ENCODE measurements around the gene PTPA.

- no peak for TF ChIP-seq EZH2 (IDR thresholded peaks at IDR 0.05; ENCODE audit: low read length, missing control alignments)
- TF ChIP-seq, protein P1, sequence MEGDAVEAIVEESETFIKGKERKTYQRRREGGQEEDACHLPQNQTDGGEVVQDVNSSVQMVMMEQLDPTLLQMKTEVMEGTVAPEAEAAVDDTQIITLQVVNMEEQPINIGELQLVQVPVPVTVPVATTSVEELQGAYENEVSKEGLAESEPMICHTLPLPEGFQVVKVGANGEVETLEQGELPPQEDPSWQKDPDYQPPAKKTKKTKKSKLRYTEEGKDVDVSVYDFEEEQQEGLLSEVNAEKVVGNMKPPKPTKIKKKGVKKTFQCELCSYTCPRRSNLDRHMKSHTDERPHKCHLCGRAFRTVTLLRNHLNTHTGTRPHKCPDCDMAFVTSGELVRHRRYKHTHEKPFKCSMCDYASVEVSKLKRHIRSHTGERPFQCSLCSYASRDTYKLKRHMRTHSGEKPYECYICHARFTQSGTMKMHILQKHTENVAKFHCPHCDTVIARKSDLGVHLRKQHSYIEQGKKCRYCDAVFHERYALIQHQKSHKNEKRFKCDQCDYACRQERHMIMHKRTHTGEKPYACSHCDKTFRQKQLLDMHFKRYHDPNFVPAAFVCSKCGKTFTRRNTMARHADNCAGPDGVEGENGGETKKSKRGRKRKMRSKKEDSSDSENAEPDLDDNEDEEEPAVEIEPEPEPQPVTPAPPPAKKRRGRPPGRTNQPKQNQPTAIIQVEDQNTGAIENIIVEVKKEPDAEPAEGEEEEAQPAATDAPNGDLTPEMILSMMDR (conservative IDR thresholded peaks at IDR 0.05 in 1 of 2, IDR thresholded peaks at IDR 0.05 in 1 of 2; ENCODE audit: low read depth in 1 of 2, low read length in 2 of 2), result no peak
These were observed 35.3 kb downstream of the PTPA start for GRCh38 chr9:129146441-129146941.
